Measurements from ENCODE around the gene SLC15A4. TPM values are rescaled to one million over a fixed set of nuclear protein-coding genes. Genes with fewer than 3 reads are reported as not detected.

Gene SLC15A4
- total and polyA plus RNA-seq, 9 of the 15 experiments (the other 6 are each of a cell fraction or from before 2014, with no cell fraction given) = 5.5 to 20.8 (median 10.1) TPM

DNA sequence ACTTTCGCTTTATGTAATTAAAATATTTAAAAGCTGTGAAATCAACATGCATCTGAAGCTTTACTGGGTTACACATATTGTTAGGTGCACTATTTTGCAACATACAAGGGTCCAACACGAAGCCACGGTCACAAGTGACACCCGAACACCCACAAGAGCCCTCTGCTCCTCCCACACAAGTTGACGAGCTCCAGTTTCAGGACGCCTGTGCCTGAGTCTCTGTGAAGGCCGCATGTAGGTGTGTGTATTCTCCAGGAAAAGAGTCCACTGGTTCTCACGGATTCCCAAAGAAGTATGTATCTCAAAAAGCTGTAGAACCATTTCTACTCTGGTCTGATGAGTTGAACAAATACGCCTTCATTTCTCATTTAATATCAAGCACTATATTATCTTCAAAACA is 12.0 kb downstream of the SLC15A4 start:
- Histone ChIP-seq H2AFZ (ENCODE audit: low read depth, low read length) (no peak overlapping the region), H3K79me2 (ENCODE audit: control insufficient read depth, insufficient read depth, low read length) (peaks cover 40% of the 10 kb centered on the region), H3K27ac (ENCODE audit: extremely low read depth, low read depth, low read length) (no peak overlapping the region), H3K36me3 (ENCODE audit: control insufficient read depth, insufficient read depth, low read length) (peaks cover 66% of the 10 kb centered on the region), H3K4me1 (replicated peaks in 1 of 2; ENCODE audit: control insufficient read depth in 2 of 2, insufficient read depth in 2 of 2, low read length in 2 of 2) (no peaks in the 10 kb centered on the region; a peak in 2 of 5 replicates), H3K27me3 (ENCODE audit: control insufficient read depth in 2 of 2, insufficient read depth in 2 of 2, low read length in 2 of 2) (no peaks in the 10 kb centered on the region), H3K9me1 (ENCODE audit: control insufficient read depth, insufficient read depth, low read length) (no peaks in the 10 kb centered on the region), H3K9me3 (replicated peaks; ENCODE audit: control insufficient read depth, insufficient read depth, low read depth, low read length) (no peaks in the 10 kb centered on the region), H4K20me1 (replicated peaks; ENCODE audit: control insufficient read depth, insufficient read depth, low read length) (no peaks in the 10 kb centered on the region), H3K4me2 (ENCODE audit: insufficient read depth, low read length) (no peak overlapping the region), H3K4me3 (no peak overlapping the region), H3K9ac (ENCODE audit: insufficient read depth in 1 of 2, low read depth in 2 of 2, low read length in 2 of 2) (no peak overlapping the region)
- ChIA-PET POLR2A (no interaction called here), CTCF (ENCODE audit: low intra/inter-chr PET ratio) (no interaction called here)
- no peak for DNase-seq (ENCODE audit: extremely low read depth in 1 of 4, low spot score in 3 of 4)
- 78% methylated on average over 9 of the region's 9 CpGs for WGBS (ENCODE audit: insufficient coverage, low coverage, missing lambda C conversion rate)
- ATAC-seq = no peak
- in situ Hi-C loops (cut with MboI) (no loop called here), intact Hi-C loops (cut with micrococcal nuclease) (no loop called here)
- no TSS peak for BruUV-seq (replicated peaks)
- TF ChIP-seq USF2 (CRISPR knock-in tag; IDR thresholded peaks at IDR 0.05) = no peak
- TF ChIP-seq BCLAF1 (IDR thresholded peaks at IDR 0.05; ENCODE audit: borderline replicate concordance in 1 of 2, control insufficient read depth in 1 of 2, low read depth in 2 of 2, low read length in 1 of 2) = no peak
- TF ChIP-seq, protein P1, sequence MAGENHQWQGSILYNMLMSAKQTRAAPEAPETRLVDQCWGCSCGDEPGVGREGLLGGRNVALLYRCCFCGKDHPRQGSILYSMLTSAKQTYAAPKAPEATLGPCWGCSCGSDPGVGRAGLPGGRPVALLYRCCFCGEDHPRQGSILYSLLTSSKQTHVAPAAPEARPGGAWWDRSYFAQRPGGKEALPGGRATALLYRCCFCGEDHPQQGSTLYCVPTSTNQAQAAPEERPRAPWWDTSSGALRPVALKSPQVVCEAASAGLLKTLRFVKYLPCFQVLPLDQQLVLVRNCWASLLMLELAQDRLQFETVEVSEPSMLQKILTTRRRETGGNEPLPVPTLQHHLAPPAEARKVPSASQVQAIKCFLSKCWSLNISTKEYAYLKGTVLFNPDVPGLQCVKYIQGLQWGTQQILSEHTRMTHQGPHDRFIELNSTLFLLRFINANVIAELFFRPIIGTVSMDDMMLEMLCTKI (IDR thresholded peaks at IDR 0.05; ENCODE audit: partially characterized antibody) = no peak
- TF ChIP-seq TEAD1 (CRISPR knock-in tag; IDR thresholded peaks at IDR 0.05) = no peak
- no peak for TF ChIP-seq ZNF785 (CRISPR knock-in tag; IDR thresholded peaks at IDR 0.05)
- TF ChIP-seq TBL1XR1 (IDR thresholded peaks at IDR 0.05; ENCODE audit: low read length in 2 of 2) = no peak
- no peak for TF ChIP-seq CHD4 (IDR thresholded peaks at IDR 0.05; ENCODE audit: insufficient read depth, insufficient replicate concordance, low read depth, low read length, poor library complexity, severe bottlenecking)
- no peak for TF ChIP-seq HNRNPK (IDR thresholded peaks at IDR 0.05; ENCODE audit: low read depth, low read length, poor library complexity, severe bottlenecking)
- FAIRE-seq = no peak
